Activated CD4-positive, alpha-beta T cell treated with anti-CD3 and anti-CD28 coated beads, Interleukin-2, amount 50 U/mL, for 4 hours (primary cell): Measurements from ENCODE around the gene LYZ.

Experiments
- DNase-seq, 2 experiments: peaks; one replicate each; pipeline ENCODE4 v3.0.0-alpha.2; 2020

LYZ gene

GRCh38 chr12:69389831-69390230 lies 41.6 kb downstream of the LYZ start:
- DNase-seq, result no peak

- no peak for DNase-seq
These were observed 44.2 kb downstream of the LYZ start for GRCh38 chr12:69392179-69392928.

DNA sequence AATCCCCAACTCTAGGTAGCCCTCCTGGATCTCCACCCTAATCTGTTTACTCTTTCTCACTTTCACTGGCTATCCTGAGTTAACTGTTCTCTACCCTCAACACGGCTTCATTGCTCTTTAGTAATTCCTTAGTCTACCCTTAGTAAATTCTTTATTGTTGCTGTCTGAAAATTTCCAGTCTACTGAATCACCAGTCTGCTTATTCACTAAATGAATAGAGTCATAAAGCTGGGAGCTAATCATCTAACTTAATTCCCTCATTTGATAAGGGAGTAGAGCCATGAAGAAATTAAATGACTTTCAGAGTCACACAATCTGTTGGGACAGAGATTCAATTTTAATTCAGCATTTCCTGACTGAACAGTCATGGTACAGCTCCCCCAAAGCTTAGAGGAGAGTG lies 47.9 kb downstream of the LYZ start:
- no peak for DNase-seq

DNA sequence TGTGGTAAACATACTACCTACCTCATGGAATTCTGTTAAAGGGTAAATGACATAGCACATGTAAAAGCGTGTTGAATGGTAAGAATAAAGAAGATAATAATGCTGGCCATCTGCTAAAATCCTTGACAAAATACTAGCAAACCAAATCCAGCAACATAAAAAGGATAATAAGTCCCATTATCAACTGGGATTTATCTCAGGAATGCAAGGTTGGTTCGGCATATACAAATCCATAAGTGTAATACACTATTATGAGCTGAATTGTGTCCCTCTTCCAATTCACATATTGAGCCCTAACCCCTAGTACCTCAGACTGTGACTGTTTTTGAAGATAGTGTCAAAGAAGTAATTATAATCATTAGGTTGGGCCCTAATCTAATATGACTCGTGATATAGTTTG lies 48.8 kb downstream of the LYZ start:
- DNase-seq, result no peak

GRCh38 chr12:69397978-69398377 lies 49.8 kb downstream of the LYZ start:
- DNase-seq, result no peak

- no peak for DNase-seq
These were observed 53.8 kb downstream of the LYZ start for GRCh38 chr12:69401940-69402339.
